DOHH2 (cell line): Measurements from ENCODE around the gene HEXIM1.

Source experiments
- H3F3A ChIP-seq: fragments of 200-600 bp; sonication (generic), shearing (Covaris generic); 2 replicates; pipeline ENCODE4 v1.6.0; 2016; ENCODE audit warnings: antibody characterized with exemption, mild to moderate bottlenecking; ENCODE audit not compliant: control insufficient read depth, insufficient read depth
- H3K27ac ChIP-seq: fragments of 200-600 bp; sonication (generic); 2 replicates; pipeline ENCODE4 v1.5.1; 2014; ENCODE audit warnings: low read depth, mild to moderate bottlenecking, low read length, moderate library complexity
- H3K27me3 ChIP-seq: fragments of 200-600 bp; sonication (generic); 2 replicates; pipeline ENCODE4 v1.6.1; 2014; ENCODE audit warnings: mild to moderate bottlenecking, low read length, mixed read lengths; ENCODE audit not compliant: control insufficient read depth
- H3K36me3 ChIP-seq: fragments of 200-600 bp; sonication (generic); 2 replicates; pipeline ENCODE4 v1.6.1; 2014; ENCODE audit warnings: mild to moderate bottlenecking, low read length, moderate library complexity, mixed read lengths; ENCODE audit not compliant: control insufficient read depth
- H3K4me1 ChIP-seq: fragments of 200-600 bp; sonication (generic); 2 replicates; pipeline ENCODE4 v1.6.1; 2014; ENCODE audit warnings: mild to moderate bottlenecking, low read length, mixed read lengths; ENCODE audit not compliant: control insufficient read depth
- H3K4me2 ChIP-seq: fragments of 200-600 bp; sonication (generic); 2 replicates; pipeline ENCODE4 v1.6.0; 2014; ENCODE audit warnings: mild to moderate bottlenecking, low read length, moderate library complexity
- H3K4me3 ChIP-seq: fragments of 200-600 bp; sonication (generic); 2 replicates; pipeline ENCODE4 v1.5.1; 2014; ENCODE audit warnings: mild to moderate bottlenecking, low read length, mixed read lengths
- H3K79me2 ChIP-seq: fragments of 200-600 bp; sonication (generic); 2 replicates; pipeline ENCODE4 v1.6.1; 2014; ENCODE audit warnings: mild to moderate bottlenecking, low read length, mixed read lengths; ENCODE audit not compliant: control insufficient read depth
- H3K9me2 ChIP-seq: fragments of 200-600 bp; sonication (generic); replicated peaks from 2 replicates; pipeline ENCODE4 v1.6.1; 2014; ENCODE audit warnings: mild to moderate bottlenecking, low read length, mixed read lengths; ENCODE audit not compliant: control insufficient read depth
- H3K9me3 ChIP-seq: fragments of 200-600 bp; sonication (generic); 2 replicates; pipeline ENCODE4 v1.6.1; 2014; ENCODE audit warnings: antibody characterized with exemption, low read length, mixed read lengths; ENCODE audit not compliant: control insufficient read depth, insufficient read depth
- H4K20me1 ChIP-seq: fragments of 200-600 bp; sonication (generic); 2 replicates; pipeline ENCODE4 v1.6.0; 2014; ENCODE audit warnings: low read depth, mild to moderate bottlenecking, antibody characterized with exemption, low read length, moderate library complexity; ENCODE audit not compliant: control insufficient read depth, insufficient read depth
- CTCF ChIP-seq: fragments of 200-600 bp; sonication (generic); IDR thresholded peaks from one replicate; pipeline ENCODE4 v1.5.1; 2014; ENCODE audit warnings: antibody characterized with exemption, mild to moderate bottlenecking, low read depth, low read length; ENCODE audit not compliant: poor library complexity, severe bottlenecking
- EZH2phosphoT487 ChIP-seq: fragments of 200-600 bp; sonication (generic); IDR thresholded peaks from 2 replicates; pipeline ENCODE4 v1.6.1; 2017; ENCODE audit warnings: borderline replicate concordance, mild to moderate bottlenecking, antibody characterized with exemption, low read length, moderate library complexity, mixed read lengths

Gene HEXIM1

DNA sequence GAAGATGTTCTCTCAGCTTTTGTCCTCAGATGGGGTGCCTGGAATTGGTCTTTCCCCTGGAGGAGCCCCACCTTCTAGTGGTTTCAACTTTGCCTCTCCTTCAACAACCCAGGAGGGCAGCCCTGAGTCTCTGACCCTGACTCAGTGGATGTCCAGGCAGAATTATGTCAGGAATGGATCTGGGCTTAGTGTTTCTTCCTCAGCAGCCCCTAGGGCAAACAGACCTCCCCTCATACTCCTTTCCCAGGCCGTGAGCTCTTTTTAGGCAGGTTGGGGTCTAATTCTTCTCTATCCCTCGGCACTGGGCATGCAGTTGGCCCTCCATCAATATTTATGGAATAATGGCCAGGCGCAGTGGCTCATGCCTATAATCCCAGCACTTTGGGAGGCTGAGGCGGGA, 53.2 kb downstream of the HEXIM1 start:
- Histone ChIP-seq H3K79me2 (no peaks in the 10 kb centered on the region), H3K36me3 (no peaks in the 10 kb centered on the region), H3K27ac (no peak overlapping the region), H3F3A (no peaks in the 10 kb centered on the region), H3K4me3 (no peak overlapping the region), H3K4me2 (no peak overlapping the region), H4K20me1 (no peaks in the 10 kb centered on the region), H3K4me1 (peaks cover 26% of the 10 kb centered on the region), H3K9me3 (no peaks in the 10 kb centered on the region), H3K27me3 (no peaks in the 10 kb centered on the region; the same call in 1 of the 2 replicates), H3K9me2 (no peaks in the 10 kb centered on the region)
- no peak for TF ChIP-seq CTCF
- no peak for TF ChIP-seq EZH2phosphoT487
